ENCODE measurements around the gene TNFRSF18.

- no peak for TF ChIP-seq CTCF (conservative IDR thresholded peaks at IDR 0.05; ENCODE audit: low read length)
- no peak for TF ChIP-seq EZH2phosphoT487 (IDR thresholded peaks at IDR 0.05; ENCODE audit: borderline replicate concordance)
Measured at GRCh38 chr1:1215881-1216605, 9.7 kb upstream of the TNFRSF18 start.
